MG63 (cell line): ENCODE measurements around the gene TMEM82. TPM values are rescaled to one million over a fixed set of nuclear protein-coding genes. Genes with fewer than 3 reads are reported as not detected.

Experiments used
- DNase-seq: peaks from one replicate; pipeline ENCODE4 v3.0.0-alpha.2; 2020
- H3K27me3 ChIP-seq: fragments of 250-450 bp; sonication (Bioruptor Pico); 2 replicates; pipeline ENCODE4 v1.5.1; 2020; ENCODE audit warnings: mild to moderate bottlenecking, moderate library complexity
- H3K36me3 ChIP-seq: fragments of 250-450 bp; sonication (Bioruptor Pico); 2 replicates; pipeline ENCODE4 v1.5.1; 2020; ENCODE audit warnings: mild to moderate bottlenecking, moderate library complexity
- H3K4me3 ChIP-seq: fragments of 250-450 bp; sonication (Bioruptor Pico); 2 replicates; pipeline ENCODE4 v1.5.1; 2020; ENCODE audit warnings: mild to moderate bottlenecking, moderate library complexity
- H3K9me3 ChIP-seq: fragments of 250-450 bp; sonication (Bioruptor Pico); 2 replicates; pipeline ENCODE4 v1.5.1; 2020; ENCODE audit warnings: mild to moderate bottlenecking, moderate library complexity
- total RNA-seq: library from RNA; depleted of rRNA; stranded (reverse); fragments of >200 nt; shearing (Covaris generic); gene quantifications from 2 replicates; pipeline ENCODE4 v1.2.3, GENCODE V29; 2014; ENCODE audit warnings: low replicate concordance

The TMEM82 gene
- total RNA-seq, 1 experiment from 2014 or later, result not detected

DNA sequence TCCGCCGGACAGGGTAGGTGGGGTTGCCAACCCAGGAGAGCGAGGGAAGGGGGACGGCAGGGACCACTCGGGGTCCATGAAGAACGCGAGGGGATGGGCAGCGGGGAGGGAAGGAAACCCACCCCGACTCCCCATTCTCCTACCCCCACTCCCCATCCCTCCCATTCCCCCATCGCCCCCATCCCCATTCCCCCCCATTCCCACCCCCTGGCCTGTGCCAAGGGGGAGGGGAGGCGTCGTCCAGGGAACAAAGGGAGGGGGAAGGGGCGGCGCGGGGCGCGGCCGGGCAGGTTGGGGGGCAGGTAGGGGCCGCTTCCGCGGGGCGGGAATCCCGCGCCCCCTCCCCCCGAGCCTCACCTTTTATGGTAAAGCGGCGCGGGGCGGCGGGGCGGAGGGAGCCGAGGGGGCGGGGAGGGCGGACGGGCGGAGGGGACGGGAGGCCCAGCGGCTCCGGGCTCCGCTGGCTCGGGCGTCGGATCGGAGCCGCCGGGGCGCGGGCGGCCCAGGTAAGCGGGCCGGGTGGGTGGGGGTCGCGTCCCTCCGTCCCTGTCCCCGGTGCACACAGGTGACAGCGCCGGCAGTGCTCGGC is 16.1 kb downstream of the TMEM82 start, which contains the start of gene FBLIM1:
TSS of gene FBLIM1 (plus strand) at position 453 of the 589 bp plus-strand sequence. CDS start 6,189 bp downstream, outside the sequence.
- no peak for DNase-seq
- Histone ChIP-seq H3K27me3 (no peaks in the 10 kb centered on the region), H3K4me3 (peak within 1 kb of the TSS; percentile 59), H3K9me3 (no peaks in the 10 kb centered on the region), H3K36me3 (no peaks in the 10 kb centered on the region)

- no peaks in the 10 kb centered on the region for H3K27me3 ChIP-seq
- peak overlapping the region; percentile 59 for H3K4me3 ChIP-seq
- no peak for DNase-seq
- no peaks in the 10 kb centered on the region for H3K9me3 ChIP-seq
- no peaks in the 10 kb centered on the region for H3K36me3 ChIP-seq
Measured at GRCh38 chr1:15758953-15759661, 16.8 kb downstream of the TMEM82 start.

DNA sequence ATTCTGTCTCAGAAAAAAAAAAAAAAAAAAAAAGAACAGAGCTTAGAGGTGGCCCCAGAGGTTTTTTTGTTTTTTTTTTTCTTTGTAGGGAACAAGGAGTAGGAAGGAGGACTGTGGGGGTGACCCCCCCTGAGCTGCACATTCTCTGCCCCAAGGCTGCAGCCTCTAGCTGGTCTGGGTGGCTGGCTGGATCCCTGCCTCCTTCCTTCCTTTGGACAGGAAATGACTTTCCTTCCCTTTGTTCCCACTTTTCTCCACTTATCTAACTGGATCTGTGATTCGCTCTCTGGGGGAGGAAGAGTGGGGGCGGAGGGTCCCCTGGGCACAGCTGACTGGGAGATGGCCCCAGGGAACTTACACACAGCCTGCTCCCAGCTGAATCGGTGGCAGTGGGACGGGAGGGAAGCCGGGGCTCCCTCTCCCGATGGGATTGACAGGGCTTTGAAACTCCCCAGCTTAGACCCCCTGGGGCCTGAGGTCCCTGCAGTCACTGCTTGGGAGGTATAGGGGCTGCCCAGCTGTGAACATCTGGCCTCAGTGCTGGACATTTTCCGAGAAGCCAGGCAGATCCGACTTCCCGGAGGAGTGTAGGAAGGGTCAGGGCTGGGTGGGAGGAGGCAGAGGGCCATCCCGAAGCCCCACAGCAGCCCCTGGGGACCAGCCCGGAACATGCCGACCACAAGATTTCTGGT is 18.4 kb downstream of the TMEM82 start:
- H3K27me3 ChIP-seq, result no peaks in the 10 kb centered on the region
- H3K36me3 ChIP-seq, result no peaks in the 10 kb centered on the region; the same call in 1 of the 2 replicates
- peak; percentile 70 for DNase-seq
- no peak overlapping the region for H3K4me3 ChIP-seq
- no peaks in the 10 kb centered on the region for H3K9me3 ChIP-seq

DNA sequence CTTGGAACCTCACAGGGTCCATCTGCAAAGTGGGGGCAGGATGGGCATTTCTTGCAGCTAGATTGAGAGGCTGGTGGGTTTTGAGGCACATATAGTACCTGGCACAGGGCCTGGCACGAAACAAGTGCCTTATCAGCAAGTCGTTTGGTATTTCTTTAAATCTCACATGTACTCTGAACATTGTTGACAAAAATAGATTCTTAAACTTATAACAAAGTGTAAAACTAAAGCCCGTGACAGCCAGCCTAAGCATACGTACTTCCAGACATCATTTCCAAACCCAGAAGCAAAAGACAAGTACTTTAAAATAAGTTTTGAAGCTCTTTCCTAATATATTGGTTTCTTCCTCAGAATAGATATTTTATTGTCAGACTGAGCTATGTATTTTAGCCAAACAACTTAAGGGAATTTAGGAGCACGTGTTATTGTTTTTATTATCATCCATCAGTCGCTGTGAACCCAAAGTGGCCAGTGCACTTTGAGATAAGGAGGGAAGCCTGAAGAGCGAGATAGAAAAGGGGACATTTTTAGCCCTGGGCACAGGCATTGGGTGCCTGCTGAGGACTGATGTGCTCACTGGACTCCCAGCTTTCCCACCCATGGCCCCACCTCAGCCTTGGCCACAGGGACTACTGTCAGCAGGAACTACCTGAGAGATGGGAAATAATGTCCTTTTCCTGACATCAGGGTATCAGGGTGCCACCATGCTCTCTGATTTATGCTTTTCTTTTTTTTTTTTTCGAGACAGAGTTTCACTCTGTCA is 19.2 kb downstream of the TMEM82 start:
- Histone ChIP-seq H3K36me3 (no peaks in the 10 kb centered on the region; the same call in 1 of the 2 replicates), H3K27me3 (no peaks in the 10 kb centered on the region), H3K4me3 (no peak overlapping the region), H3K9me3 (no peaks in the 10 kb centered on the region)
- no peak for DNase-seq

GRCh38 chr1:15762546-15762945 is 20.2 kb downstream of the TMEM82 start:
- H3K9me3 ChIP-seq, result no peaks in the 10 kb centered on the region
- no peaks in the 10 kb centered on the region; the same call in 1 of the 2 replicates for H3K36me3 ChIP-seq
- H3K4me3 ChIP-seq, result no peak overlapping the region
- no peaks in the 10 kb centered on the region for H3K27me3 ChIP-seq
- DNase-seq, result no peak

DNA sequence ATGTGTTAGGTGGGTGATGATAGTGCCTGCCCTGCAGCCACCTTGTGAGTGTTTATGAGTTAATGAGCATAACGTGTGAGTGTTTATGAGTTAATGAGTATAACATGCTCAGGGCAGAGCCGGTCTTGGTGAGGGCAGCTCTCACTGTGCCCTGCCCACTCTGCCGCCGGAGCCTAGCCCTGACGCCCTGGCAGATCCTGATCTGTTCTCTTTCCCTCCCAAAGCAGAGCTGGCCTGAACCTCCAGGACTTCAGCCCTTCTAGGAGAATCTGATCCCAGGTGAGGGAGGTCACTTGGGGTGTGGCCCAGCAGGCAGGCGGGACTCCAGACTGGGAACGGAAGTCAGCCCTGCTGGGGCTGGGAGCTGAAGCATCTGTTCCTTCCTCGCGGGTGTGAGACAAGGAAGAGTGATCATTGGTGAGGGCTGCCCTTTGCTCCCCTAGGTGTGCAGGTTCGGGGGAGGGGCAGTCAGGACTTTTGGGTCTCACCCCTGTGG is 22.0 kb downstream of the TMEM82 start:
- no peak for DNase-seq
- no peak overlapping the region for H3K4me3 ChIP-seq
- no peaks in the 10 kb centered on the region; the same call in none of the 2 replicates for H3K36me3 ChIP-seq
- no peaks in the 10 kb centered on the region for H3K27me3 ChIP-seq
- H3K9me3 ChIP-seq, result no peaks in the 10 kb centered on the region

DNA sequence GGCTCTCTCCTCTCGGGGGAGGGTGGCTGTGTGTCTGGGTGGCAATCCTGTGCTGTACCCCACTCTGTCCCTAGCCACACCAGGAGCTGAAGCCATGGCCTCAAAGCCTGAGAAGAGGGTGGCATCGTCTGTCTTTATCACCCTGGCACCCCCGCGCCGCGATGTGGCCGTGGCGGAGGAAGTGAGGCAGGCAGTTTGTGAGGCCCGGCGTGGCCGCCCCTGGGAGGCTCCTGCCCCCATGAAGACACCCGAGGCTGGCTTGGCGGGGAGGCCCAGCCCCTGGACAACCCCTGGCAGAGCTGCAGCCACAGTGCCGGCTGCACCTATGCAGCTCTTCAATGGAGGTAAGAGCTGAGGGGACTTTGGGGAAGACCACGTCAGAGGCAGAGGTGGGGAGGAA is 22.6 kb downstream of the TMEM82 start:
- no peaks in the 10 kb centered on the region; the same call in none of the 2 replicates for H3K36me3 ChIP-seq
- no peak for DNase-seq
- no peaks in the 10 kb centered on the region for H3K27me3 ChIP-seq
- H3K9me3 ChIP-seq, result no peaks in the 10 kb centered on the region
- H3K4me3 ChIP-seq, result no peak overlapping the region

- H3K36me3 ChIP-seq, result no peaks in the 10 kb centered on the region; the same call in none of the 2 replicates
- DNase-seq, result peak; percentile 95
- H3K4me3 ChIP-seq, result no peak overlapping the region
Measured at GRCh38 chr1:15765495-15766194, 23.3 kb downstream of the TMEM82 start.

DNA sequence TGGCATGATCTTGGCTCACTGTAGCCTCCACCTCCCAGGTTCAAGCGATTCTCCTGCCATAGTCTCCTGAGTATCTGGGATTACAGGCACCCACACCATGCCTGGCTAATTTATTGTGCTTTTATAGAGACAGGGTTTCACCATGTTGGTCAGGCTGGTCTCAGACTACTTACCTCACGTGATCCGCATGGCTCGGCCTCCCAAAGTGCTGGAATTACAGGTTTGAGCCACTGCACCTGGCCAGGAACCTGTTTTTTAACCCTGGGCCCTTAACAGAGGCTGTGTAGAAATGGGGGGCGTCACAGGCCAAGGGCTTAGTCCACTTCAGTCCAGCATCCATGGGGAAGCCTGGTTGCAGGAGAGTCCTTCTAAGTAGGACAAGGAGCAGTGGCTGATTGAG is 25.6 kb downstream of the TMEM82 start:
- Histone ChIP-seq H3K4me3 (no peak overlapping the region), H3K9me3 (no peaks in the 10 kb centered on the region), H3K36me3 (no peaks in the 10 kb centered on the region; the same call in none of the 2 replicates), H3K27me3 (no peaks in the 10 kb centered on the region)
- no peak for DNase-seq

More at GRCh38 chr1:15765495-15766194, 23.3 kb downstream of the TMEM82 start:
- Histone ChIP-seq H3K9me3 (no peaks in the 10 kb centered on the region), H3K27me3 (no peaks in the 10 kb centered on the region)

- Histone ChIP-seq H3K4me3 (no peak overlapping the region), H3K27me3 (no peaks in the 10 kb centered on the region), H3K36me3 (no peaks in the 10 kb centered on the region; the same call in none of the 2 replicates), H3K9me3 (no peaks in the 10 kb centered on the region)
- DNase-seq, result no peak
Measured at GRCh38 chr1:15768388-15768787, 26.1 kb downstream of the TMEM82 start.

DNA sequence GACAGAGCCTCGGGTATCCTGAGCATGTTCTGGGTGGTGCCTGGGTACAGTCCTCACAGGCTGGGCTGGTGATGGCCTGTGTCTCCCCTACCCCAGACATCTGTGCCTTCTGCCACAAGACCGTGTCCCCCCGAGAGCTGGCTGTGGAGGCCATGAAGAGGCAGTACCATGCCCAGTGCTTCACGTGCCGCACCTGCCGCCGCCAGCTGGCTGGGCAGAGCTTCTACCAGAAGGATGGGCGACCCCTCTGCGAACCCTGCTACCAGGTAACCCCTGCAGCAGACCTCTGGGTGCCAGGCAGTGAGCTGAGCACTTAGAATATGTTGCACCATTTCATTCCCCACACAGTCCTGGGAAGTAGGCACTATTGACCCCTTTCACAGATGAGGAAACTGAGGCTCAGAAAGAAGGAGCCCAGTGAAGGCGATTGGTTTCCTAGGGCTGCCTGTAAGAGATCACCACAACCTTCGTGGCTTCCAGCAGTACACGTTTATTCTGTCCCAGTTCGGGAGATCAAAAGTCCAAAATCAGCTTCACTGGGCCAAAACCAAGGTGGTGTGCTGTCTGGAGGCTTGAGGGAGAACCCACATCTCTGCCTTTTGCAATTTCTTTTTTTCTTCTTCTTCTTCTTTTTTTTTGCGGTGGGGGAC is 28.1 kb downstream of the TMEM82 start:
- H3K36me3 ChIP-seq, result no peaks in the 10 kb centered on the region; the same call in 1 of the 2 replicates
- H3K27me3 ChIP-seq, result no peaks in the 10 kb centered on the region
- DNase-seq, result no peak
- H3K9me3 ChIP-seq, result no peaks in the 10 kb centered on the region
- H3K4me3 ChIP-seq, result no peak overlapping the region

DNA sequence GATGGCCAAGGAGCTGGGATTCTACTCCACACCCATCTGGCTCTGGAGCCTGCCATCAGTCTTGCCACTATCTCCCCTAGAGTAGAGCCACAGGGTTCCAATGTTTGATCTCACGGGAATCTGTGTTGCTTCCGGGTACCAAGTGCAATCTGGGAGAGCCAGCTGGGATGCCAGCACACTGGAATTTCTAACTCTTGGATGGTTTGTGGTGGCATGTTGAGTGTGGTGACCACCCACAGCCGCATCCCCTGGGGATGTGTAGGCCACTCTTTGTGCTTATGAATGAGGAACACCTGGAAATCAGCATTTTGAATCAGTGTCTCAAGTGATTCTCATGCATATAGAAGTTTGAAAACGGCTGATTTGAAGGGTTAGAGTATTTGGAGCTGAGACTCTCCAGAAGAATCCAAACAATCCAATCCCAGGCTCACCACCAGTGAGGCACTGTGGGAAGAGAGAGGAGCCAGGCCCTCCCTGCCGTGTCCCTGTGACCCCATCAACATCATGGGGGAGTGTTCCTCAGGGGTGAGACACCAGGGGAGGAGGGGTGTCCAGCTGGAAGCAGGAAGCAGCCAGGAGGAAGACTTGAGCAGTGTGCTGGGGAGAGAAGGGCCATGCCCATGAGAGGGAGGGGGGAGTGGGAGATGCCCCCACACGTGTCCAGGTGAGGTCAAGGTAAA is 29.7 kb downstream of the TMEM82 start:
- Histone ChIP-seq H3K27me3 (no peaks in the 10 kb centered on the region), H3K9me3 (no peaks in the 10 kb centered on the region), H3K36me3 (no peaks in the 10 kb centered on the region; the same call in 1 of the 2 replicates), H3K4me3 (no peak overlapping the region)
- no peak for DNase-seq

- DNase-seq, result no peak
- Histone ChIP-seq H3K9me3 (no peaks in the 10 kb centered on the region), H3K27me3 (no peaks in the 10 kb centered on the region), H3K4me3 (no peak overlapping the region), H3K36me3 (no peaks in the 10 kb centered on the region; the same call in none of the 2 replicates)
Measured at GRCh38 chr1:15775706-15776105, 33.4 kb downstream of the TMEM82 start.

DNA sequence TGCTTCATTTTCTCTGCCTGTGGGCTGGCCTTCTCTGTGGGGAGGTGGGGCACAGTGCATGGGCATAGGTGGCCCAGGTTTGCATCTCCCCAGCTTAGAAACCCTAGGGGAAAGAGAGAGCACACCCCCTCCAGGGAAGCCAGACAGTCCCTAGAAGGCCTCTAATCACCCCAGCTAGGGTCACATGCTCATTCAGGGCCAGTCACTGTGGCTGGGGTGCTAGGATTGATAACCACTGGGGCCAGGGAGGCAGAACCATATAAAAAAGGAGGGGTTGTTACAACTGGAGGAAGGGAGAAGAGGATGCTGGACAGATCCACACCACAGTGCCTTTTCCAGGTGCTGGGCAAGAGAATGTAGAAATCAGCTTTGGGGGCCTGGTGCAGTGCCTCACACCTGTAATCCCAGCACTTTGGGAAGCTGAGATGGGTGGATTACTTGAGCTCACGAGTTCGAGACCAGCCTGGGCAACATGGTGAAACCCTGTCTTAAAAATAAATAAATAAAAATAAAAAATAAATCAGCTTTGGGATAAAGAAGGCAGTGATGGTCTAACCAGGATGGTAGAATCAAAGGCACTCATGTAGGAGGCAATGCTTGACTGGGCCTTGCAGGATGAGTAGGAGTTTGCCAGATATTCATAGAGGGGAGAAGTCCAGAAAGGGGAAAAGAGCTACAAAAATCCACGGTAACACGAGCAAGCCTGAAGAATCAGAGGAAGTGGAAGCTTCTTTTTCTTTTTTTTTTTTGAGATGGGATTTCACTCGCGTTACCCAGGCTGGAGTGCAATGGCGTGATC is 35.8 kb downstream of the TMEM82 start:
- Histone ChIP-seq H3K4me3 (no peak overlapping the region), H3K36me3 (no peaks in the 10 kb centered on the region; the same call in none of the 2 replicates), H3K9me3 (no peaks in the 10 kb centered on the region), H3K27me3 (no peaks in the 10 kb centered on the region)
- DNase-seq, result no peak
